Measurements from ENCODE around the gene KIAA1549. TPM values are rescaled to one million over a fixed set of nuclear protein-coding genes. Genes with fewer than 3 reads are reported as not detected.
"Not testable (repeated sequence)": the region's sequence is repeated elsewhere in the genome, so short reads cannot be mapped to it uniquely, and the experiment has no call there.

Gene KIAA1549
- total and polyA plus RNA-seq, 4 donors = 0.13 to 0.89 (median 0.42) TPM

GRCh38 chr7:138979226-138979979, 1.8 kb downstream of the KIAA1549 start:
- Histone ChIP-seq H3K4me3 (ENCODE audit: low read depth in 1 of 3, low read length in 3 of 3) (no peak overlapping the region), H3K9ac (ENCODE audit: low read depth in 1 of 2, low read length in 2 of 2) (no peak overlapping the region), H3K27ac (ENCODE audit: low read depth in 1 of 2, low read length in 2 of 2) (no peak overlapping the region), H3K36me3 (ENCODE audit: control insufficient read depth in 4 of 4, insufficient read depth in 3 of 4, low read depth in 1 of 4, low read length in 3 of 4) (no peaks in the 10 kb centered on the region), H3K9me3 (ENCODE audit: control insufficient read depth in 4 of 4, low read length in 3 of 4) (no peaks in the 10 kb centered on the region), H3K27me3 (ENCODE audit: control insufficient read depth in 4 of 4, insufficient read depth in 4 of 4, low read length in 3 of 4) (no peaks in the 10 kb centered on the region), H3K4me1 (ENCODE audit: control insufficient read depth in 4 of 4, insufficient read depth in 4 of 4, low read length in 3 of 4) (peaks cover 0 to 16% (median 7%) of the 10 kb centered on the region in 4 donors)
- TF ChIP-seq FOXA1 (IDR thresholded peaks at IDR 0.05) (no peak), CTCF (IDR thresholded peaks at IDR 0.05; ENCODE audit: low read depth, low read length, missing input control) (peak; percentile 2)
- no peak for DNase-seq (ENCODE audit: low spot score)
- 86% methylated on average over 6 of the region's 6 CpGs for WGBS

- no peak for DNase-seq (ENCODE audit: low spot score)
- Histone ChIP-seq H3K27ac (ENCODE audit: low read depth in 1 of 2, low read length in 2 of 2) (no peak overlapping the region), H3K36me3 (ENCODE audit: control insufficient read depth in 4 of 4, insufficient read depth in 3 of 4, low read depth in 1 of 4, low read length in 3 of 4) (no peaks in the 10 kb centered on the region), H3K4me3 (ENCODE audit: low read depth in 1 of 3, low read length in 3 of 3) (no peak overlapping the region), H3K9me3 (ENCODE audit: control insufficient read depth in 4 of 4, low read length in 3 of 4) (no peaks in the 10 kb centered on the region), H3K9ac (ENCODE audit: low read depth in 1 of 2, low read length in 2 of 2) (no peak overlapping the region), H3K27me3 (ENCODE audit: control insufficient read depth in 4 of 4, insufficient read depth in 4 of 4, low read length in 3 of 4) (no peaks in the 10 kb centered on the region), H3K4me1 (ENCODE audit: control insufficient read depth in 4 of 4, insufficient read depth in 4 of 4, low read length in 3 of 4) (peaks cover 0 to 16% (median 7%) of the 10 kb centered on the region in 4 donors)
- TF ChIP-seq CTCF (IDR thresholded peaks at IDR 0.05; ENCODE audit: low read depth, low read length, missing input control) (no peak), FOXA1 (IDR thresholded peaks at IDR 0.05) (no peak), YY1 (IDR thresholded peaks at IDR 0.05) (no peak), HNF4G (IDR thresholded peaks at IDR 0.05) (no peak), NR2F2 (IDR thresholded peaks at IDR 0.05) (no peak), ZBTB33 (IDR thresholded peaks at IDR 0.05) (no peak), JUND (IDR thresholded peaks at IDR 0.05) (no peak), FOXA2 (IDR thresholded peaks at IDR 0.05) (no peak), REST (IDR thresholded peaks at IDR 0.05) (no peak), MAX (IDR thresholded peaks at IDR 0.05) (no peak), ATF3 (IDR thresholded peaks at IDR 0.05) (no peak), GABPA (IDR thresholded peaks at IDR 0.05 in 1 of 2, conservative IDR thresholded peaks at IDR 0.05 in 1 of 2) (no peak), TAF1 (conservative IDR thresholded peaks at IDR 0.05) (no peak), RXRA (IDR thresholded peaks at IDR 0.05) (no peak), RAD21 (IDR thresholded peaks at IDR 0.05) (no peak), EGR1 (IDR thresholded peaks at IDR 0.05; ENCODE audit: low read depth in 2 of 2) (no peak), HNF4A (conservative IDR thresholded peaks at IDR 0.05) (no peak), SP1 (IDR thresholded peaks at IDR 0.05) (no peak)
- 89% methylated on average over 6 of the region's 6 CpGs for WGBS
Measured at GRCh38 chr7:138978541-138979184, 2.5 kb downstream of the KIAA1549 start.

GRCh38 chr7:138976161-138976560, 5.0 kb downstream of the KIAA1549 start:
- H3K9me3 ChIP-seq (ENCODE audit: control insufficient read depth in 4 of 4, low read length in 3 of 4); H3K27me3 ChIP-seq (ENCODE audit: control insufficient read depth in 4 of 4, insufficient read depth in 4 of 4, low read length in 3 of 4); H3K27ac ChIP-seq (ENCODE audit: low read depth in 1 of 2, low read length in 2 of 2); H3K4me3 ChIP-seq (ENCODE audit: low read depth in 1 of 3, low read length in 3 of 3); DNase-seq (ENCODE audit: low spot score); H3K36me3 ChIP-seq (ENCODE audit: control insufficient read depth in 4 of 4, insufficient read depth in 3 of 4, low read depth in 1 of 4, low read length in 3 of 4); H3K9ac ChIP-seq (ENCODE audit: low read depth in 1 of 2, low read length in 2 of 2): not testable (repeated sequence)
- WGBS = 89% methylated on average over 11 of the region's 11 CpGs
- peaks cover 0 to 10% (median 4%) of the 10 kb centered on the region in 4 donors for H3K4me1 ChIP-seq (ENCODE audit: control insufficient read depth in 4 of 4, insufficient read depth in 4 of 4, low read length in 3 of 4)
